Glutamatergic neuron (in vitro differentiated cells): ENCODE results near the gene MTM1. TPM values are rescaled to one million over a fixed set of nuclear protein-coding genes. Genes with fewer than 3 reads are reported as not detected.

Source experiments
- DNase-seq: peaks from one replicate; pipeline ENCODE4 v3.0.0; 2022
- H3K27ac Mint-ChIP-seq: one replicate; pipeline ENCODE4 v1.8.0; 2020; ENCODE audit warnings: mild to moderate bottlenecking, mixed read lengths, inconsistent platforms; ENCODE audit not compliant: unreplicated experiment
- H3K27me3 Mint-ChIP-seq: one replicate; pipeline ENCODE4 v1.8.0; 2020; ENCODE audit warnings: mild to moderate bottlenecking, moderate library complexity, mixed read lengths, inconsistent platforms; ENCODE audit not compliant: unreplicated experiment
- H3K36me3 Mint-ChIP-seq: one replicate; pipeline ENCODE4 v1.8.0; 2020; ENCODE audit warnings: mild to moderate bottlenecking, mixed read lengths, inconsistent platforms; ENCODE audit not compliant: unreplicated experiment
- H3K4me1 Mint-ChIP-seq: one replicate; pipeline ENCODE4 v1.8.0; 2020; ENCODE audit warnings: mild to moderate bottlenecking, low read depth, mixed read lengths, inconsistent platforms; ENCODE audit not compliant: unreplicated experiment
- H3K4me3 Mint-ChIP-seq: one replicate; pipeline ENCODE4 v1.8.0; 2020; ENCODE audit warnings: mild to moderate bottlenecking, mixed read lengths, inconsistent platforms; ENCODE audit not compliant: unreplicated experiment
- H3K9me3 Mint-ChIP-seq: one replicate; pipeline ENCODE4 v1.8.0; 2020; ENCODE audit warnings: mild to moderate bottlenecking, moderate library complexity, mixed read lengths, inconsistent platforms; ENCODE audit not compliant: unreplicated experiment
- CTCF ChIP-seq: fragments of 200-600 bp; sonication (generic); IDR thresholded peaks from one replicate; pipeline ENCODE4 v1.5.0; 2021; ENCODE audit not compliant: partially characterized antibody, unreplicated experiment
- total RNA-seq: library from RNA; stranded (reverse); fragmentation: NEBNext Ultra II Directional; extraction: Animal tissue kit (Norgen Biotek cat#: 25700); gene quantifications from one replicate; pipeline ENCODE4 v1.2.1, GENCODE V29; 2021; ENCODE audit not compliant: unreplicated experiment

Gene MTM1
- total RNA-seq, 1 donor from 2014 or later, result 7.4 TPM

GRCh38 chrX:150616863-150617198 is 48.4 kb downstream of the MTM1 start:
- no peaks in the 10 kb centered on the region for H3K4me1 Mint-ChIP-seq
- H3K9me3 Mint-ChIP-seq, result no peaks in the 10 kb centered on the region
- no peak overlapping the region for H3K4me3 Mint-ChIP-seq
- no peaks in the 10 kb centered on the region for H3K36me3 Mint-ChIP-seq
- no peak for DNase-seq
- no peak for TF ChIP-seq CTCF
- H3K27ac Mint-ChIP-seq, result no peak overlapping the region
- no peaks in the 10 kb centered on the region for H3K27me3 Mint-ChIP-seq

GRCh38 chrX:150621652-150622051 is 53.2 kb downstream of the MTM1 start:
- Mint-ChIP-seq H3K36me3 (no peaks in the 10 kb centered on the region), H3K4me1 (no peaks in the 10 kb centered on the region), H3K27me3 (peaks cover 1% of the 10 kb centered on the region), H3K4me3 (no peak overlapping the region), H3K27ac (no peak overlapping the region), H3K9me3 (peaks cover 2% of the 10 kb centered on the region)
- no peak for TF ChIP-seq CTCF
- DNase-seq, result no peak

- H3K27me3 Mint-ChIP-seq, result peaks cover 3% of the 10 kb centered on the region
- DNase-seq, result no peak
- H3K36me3 Mint-ChIP-seq, result no peaks in the 10 kb centered on the region
- no peaks in the 10 kb centered on the region for H3K4me1 Mint-ChIP-seq
- peaks cover 2% of the 10 kb centered on the region for H3K9me3 Mint-ChIP-seq
- H3K4me3 Mint-ChIP-seq, result no peak overlapping the region
- no peak for TF ChIP-seq CTCF
- H3K27ac Mint-ChIP-seq, result no peak overlapping the region
Measured at GRCh38 chrX:150623583-150623982, 55.2 kb downstream of the MTM1 start.

GRCh38 chrX:150625097-150625496 is 56.7 kb downstream of the MTM1 start:
- H3K27me3 Mint-ChIP-seq, result peaks cover 3% of the 10 kb centered on the region
- H3K36me3 Mint-ChIP-seq, result peaks cover 6% of the 10 kb centered on the region
- H3K27ac Mint-ChIP-seq, result no peak overlapping the region
- DNase-seq, result no peak
- no peak overlapping the region for H3K4me3 Mint-ChIP-seq
- no peak for TF ChIP-seq CTCF
- peaks cover 2% of the 10 kb centered on the region for H3K9me3 Mint-ChIP-seq
- H3K4me1 Mint-ChIP-seq, result no peaks in the 10 kb centered on the region

GRCh38 chrX:150625875-150626274 is 57.5 kb downstream of the MTM1 start:
- Mint-ChIP-seq H3K27ac (no peak overlapping the region), H3K4me1 (no peaks in the 10 kb centered on the region), H3K4me3 (no peak overlapping the region), H3K27me3 (peaks cover 3% of the 10 kb centered on the region), H3K36me3 (peaks cover 6% of the 10 kb centered on the region), H3K9me3 (peaks cover 2% of the 10 kb centered on the region)
- DNase-seq, result no peak
- TF ChIP-seq CTCF, result no peak
